K562 (cell line): ENCODE results near the gene CFAP70. TPM values are rescaled to one million over a fixed set of nuclear protein-coding genes. Genes with fewer than 3 reads are reported as not detected.
A peak's percentile ranks its signal among the peaks of the same experiment; 100 is the strongest.

ENCODE experiments used
- ARHGAP35 ChIP-seq: fragments of 450-650 bp; IDR thresholded peaks from 2 replicates; pipeline ENCODE4 v1.6.1; 2018; ENCODE audit not compliant: partially characterized antibody
- CAMTA2 ChIP-seq: fragments of 250-450 bp; sonication (Bioruptor Pico); conservative IDR thresholded peaks from 2 replicates; pipeline ENCODE4 v1.5.1; 2022
- CEBPG ChIP-seq, 3 experiments: fragments of 200-800 bp in 1 of 3; sonication (Bioruptor generic) in 1 of 3; sonication (generic) in 1 of 3; formaldehyde crosslinking in 1 of 3; IDR thresholded peaks in 2 of 3; conservative IDR thresholded peaks in 1 of 3; 2 replicates each; pipeline versions ENCODE4 v1.6.1 to v1.8.0; 2016 to 2022; ENCODE audit warnings: missing compliant biosample characterization in 2 of 3, missing genetic modification characterization in 2 of 3, mild to moderate bottlenecking in 1 of 3, missing genetic modification reagents in 1 of 3
- DDX20 ChIP-seq: fragments of 450-650 bp; IDR thresholded peaks from 2 replicates; pipeline ENCODE4 v1.6.1; 2016; ENCODE audit warnings: missing genetic modification characterization, low read depth, mild to moderate bottlenecking, missing compliant biosample characterization, moderate library complexity
- DLX4 ChIP-seq: fragments of 250-450 bp; sonication (Bioruptor Pico); IDR thresholded peaks from 2 replicates; pipeline ENCODE4 v1.6.1; 2021; ENCODE audit warnings: mild to moderate bottlenecking
- ELF4 ChIP-seq: fragments of 450-650 bp; formaldehyde crosslinking; IDR thresholded peaks from 2 replicates; pipeline ENCODE4 v1.4.0; 2022; ENCODE audit warnings: missing genetic modification characterization
- EWSR1 ChIP-seq: fragments of 450-650 bp; IDR thresholded peaks from 2 replicates; pipeline ENCODE4 v1.6.1; 2018; ENCODE audit warnings: borderline replicate concordance, mild to moderate bottlenecking, low read depth, moderate library complexity; ENCODE audit not compliant: partially characterized antibody
- FOXP1 ChIP-seq: sonication (generic); formaldehyde crosslinking; IDR thresholded peaks from 2 replicates; pipeline ENCODE4 v1.8.0; 2022; ENCODE audit warnings: mild to moderate bottlenecking, missing genetic modification reagents
- HINFP ChIP-seq: fragments of 450-650 bp; conservative IDR thresholded peaks from 2 replicates; pipeline ENCODE4 v1.6.1; 2016; ENCODE audit warnings: missing genetic modification characterization, low read depth, mild to moderate bottlenecking, control low read depth, missing compliant biosample characterization
- KDM1A ChIP-seq, 2 experiments: fragments of 450-650 bp; IDR thresholded peaks; 2 replicates each; pipeline ENCODE4 v1.6.1; 2016; ENCODE audit warnings: mild to moderate bottlenecking in 2 of 2
- MAX ChIP-seq: sonication (generic); formaldehyde crosslinking; IDR thresholded peaks from 2 replicates; pipeline ENCODE4 v1.9.0; 2022; ENCODE audit warnings: mild to moderate bottlenecking, missing genetic modification reagents
- MTA3 ChIP-seq: fragments of 450-650 bp; formaldehyde crosslinking; IDR thresholded peaks from 2 replicates; pipeline ENCODE4 v1.6.1; 2017; ENCODE audit warnings: mild to moderate bottlenecking, borderline replicate concordance
- NCOA6 ChIP-seq: fragments of 450-650 bp; IDR thresholded peaks from 2 replicates; pipeline ENCODE4 v1.6.1; 2017; ENCODE audit warnings: mild to moderate bottlenecking
- PCBP1 ChIP-seq: fragments of 200-400 bp; formaldehyde crosslinking; IDR thresholded peaks from 2 replicates; pipeline ENCODE4 v1.6.1; 2018; ENCODE audit warnings: mild to moderate bottlenecking, low read depth, low read length; ENCODE audit not compliant: poor library complexity, severe bottlenecking
- RFX5 ChIP-seq: IDR thresholded peaks from 2 replicates; pipeline ENCODE4 v1.6.1; 2011; ENCODE audit warnings: low read depth, mild to moderate bottlenecking, improper control_type of control experiment, low read length
- RFX7 ChIP-seq: fragments of 250-450 bp; sonication (Bioruptor Pico); IDR thresholded peaks from 2 replicates; pipeline ENCODE4 v1.5.1; 2021; ENCODE audit warnings: mild to moderate bottlenecking
- RNF2 ChIP-seq: sonication (generic); IDR thresholded peaks from 2 replicates; pipeline ENCODE4 v1.6.1; 2016
- SAP30 ChIP-seq: fragments of 200-600 bp; sonication (generic); IDR thresholded peaks from 2 replicates; pipeline ENCODE4 v1.6.1; 2012; ENCODE audit warnings: borderline replicate concordance, low read depth, mild to moderate bottlenecking, moderate library complexity, low read length, control low read depth, inconsistent platforms; ENCODE audit not compliant: insufficient read depth, poor library complexity, severe bottlenecking
- SNRNP70 ChIP-seq: fragments of 200-400 bp; formaldehyde crosslinking; optimal IDR thresholded peaks from 2 replicates; pipeline ENCODE3; 2017; ENCODE audit warnings: low read depth, low read length
- SPI1 ChIP-seq: IDR thresholded peaks from 2 replicates; pipeline ENCODE4 v1.6.1; 2011; ENCODE audit warnings: low read depth, low read length, control low read depth, borderline replicate concordance
- ZBTB34 ChIP-seq: fragments of 250-450 bp; sonication (Bioruptor Pico); IDR thresholded peaks from 2 replicates; pipeline ENCODE4 v1.8.0; 2021; ENCODE audit warnings: mild to moderate bottlenecking, moderate library complexity
- ZEB2 ChIP-seq: fragments of 450-650 bp; IDR thresholded peaks from 2 replicates; pipeline ENCODE4 v1.6.1; 2016
- ZFP1 ChIP-seq: fragments of 450-650 bp; formaldehyde crosslinking; IDR thresholded peaks from 2 replicates; pipeline ENCODE4 v1.4.0; 2020; ENCODE audit warnings: mild to moderate bottlenecking, mixed read lengths
- ZKSCAN1 ChIP-seq: fragments of 150-350 bp; IDR thresholded peaks from 2 replicates; pipeline ENCODE4 v1.6.1; 2016; ENCODE audit warnings: low read depth, low read length
- ZNF184 ChIP-seq: sonication (generic); formaldehyde crosslinking; IDR thresholded peaks from 2 replicates; pipeline ENCODE4 v1.5.0; 2020; ENCODE audit warnings: missing genetic modification reagents
- ZNF830 ChIP-seq: fragments of 250-450 bp; sonication (Bioruptor Pico); IDR thresholded peaks from 2 replicates; pipeline ENCODE4 v1.5.0; 2021; ENCODE audit warnings: mild to moderate bottlenecking
- polyA plus RNA-seq, 8 experiments: library from polyadenylated mRNA; depleted of rRNA in 4 of 8; stranded (reverse) in 5 of 8; unstranded in 3 of 8; fragments of >200 nt; fragmentation: Nextera tagmentation in 2 of 8; fragmentation: Illumina TruSeq in 1 of 8; extraction: Ambion mirVana in 2 of 8; extraction: Trizol in 1 of 8; gene quantifications; 2 replicates each; pipeline versions ENCODE4 v1.2.1 to v1.2.3, GENCODE V29; 2011 to 2014; ENCODE audit warnings: inconsistent platforms in 1 of 8, missing spikeins in 1 of 8
- total RNA-seq, 7 experiments: library from RNA; depleted of rRNA in 6 of 7; stranded (reverse); fragments of >200 nt in 6 of 7; fragmentation: Illumina TruSeq in 2 of 7; extraction: Trizol in 2 of 7; gene quantifications; 2 replicates each; pipeline versions ENCODE4 v1.2.1 to v1.2.3, GENCODE V29; 2011 to 2021; ENCODE audit warnings: low replicate concordance in 1 of 7

CFAP70 gene
- total and polyA plus RNA-seq, 9 of the 15 experiments (the other 6 are each of a cell fraction or from before 2014, with no cell fraction given): 0.27 to 1.6 (median 0.86) TPM

GRCh38 chr10:73252445-73253224 is 106.0 kb downstream of the CFAP70 start, which contains the start of gene MRPS16 (continued):
- TF ChIP-seq CAMTA2: no peak; the same call in 1 of the 2 replicates
- TF ChIP-seq FOXP1 (CRISPR knock-in tag): 0 out of 2 replicates have a peak, but pooled peaks have one; percentile 75
- no peak for TF ChIP-seq ZBTB34
- peak; percentile 91 for TF ChIP-seq SAP30
- peak; percentile 47; the same call in 1 of the 2 replicates for TF ChIP-seq ZNF830 (CRISPR knock-in tag)
- no peak for TF ChIP-seq DDX20
- TF ChIP-seq ELF4 (CRISPR knock-in tag): peak; percentile 56; the same call in 1 of the 2 replicates
- TF ChIP-seq ZFP1 (CRISPR knock-in tag): peak; percentile 55; the same call in 1 of the 2 replicates
- no peak for TF ChIP-seq KDM1A (IDR thresholded peaks at IDR 0.05)
- peak; percentile 85; the same call in 1 of the 2 replicates for TF ChIP-seq MTA3
- TF ChIP-seq MAX (CRISPR knock-in tag): peak; percentile 89
- TF ChIP-seq SNRNP70: no peak
- no peak for TF ChIP-seq HINFP
- TF ChIP-seq SPI1: no peak
- no peak for TF ChIP-seq ZEB2
- no peak for TF ChIP-seq ZNF184
- no peak for TF ChIP-seq RFX7
- TF ChIP-seq EWSR1: no peak
- TF ChIP-seq RNF2: peak; percentile 57; the same call in 1 of the 2 replicates
- TF ChIP-seq ZKSCAN1: peak; percentile 20; the same call in 1 of the 2 replicates
- no peak for TF ChIP-seq CEBPG (CRISPR knock-in tag; IDR thresholded peaks at IDR 0.05)
- TF ChIP-seq CEBPG (tag; conservative IDR thresholded peaks at IDR 0.05 in 1 of 2, IDR thresholded peaks at IDR 0.05 in 1 of 2): no peak
- no peak for TF ChIP-seq PCBP1
- no peak for TF ChIP-seq DLX4
- no peak for TF ChIP-seq RFX5
- TF ChIP-seq NCOA6: no peak
- TF ChIP-seq ARHGAP35: no peak
